HG03442 (cell line): ENCODE measurements around the gene RGL1.

ENCODE experiments used
- ATAC-seq: cut with Tn5 transposase; IDR thresholded peaks from one replicate; pipeline ENCODE4 v1.9.1; 2021; ENCODE audit warnings: mild to moderate bottlenecking, moderate library complexity; ENCODE audit not compliant: unreplicated experiment

RGL1 gene

GRCh38 chr1:183884526-183884925 is 79.6 kb downstream of the RGL1 start:
- no peak for ATAC-seq

- ATAC-seq: no peak
Observed at GRCh38 chr1:183885142-183885735, 80.3 kb downstream of the RGL1 start.

GRCh38 chr1:183886083-183886828 is 81.3 kb downstream of the RGL1 start:
- no peak for ATAC-seq

- no peak for ATAC-seq
Observed at GRCh38 chr1:183886853-183887252, 81.9 kb downstream of the RGL1 start.

GRCh38 chr1:183887826-183888819 is 83.2 kb downstream of the RGL1 start:
- ATAC-seq: no peak

- ATAC-seq: no peak
Observed at GRCh38 chr1:183889095-183889494, 84.2 kb downstream of the RGL1 start.

- peak; percentile 85 for ATAC-seq
Observed at GRCh38 chr1:183891158-183891856, 86.4 kb downstream of the RGL1 start.

GRCh38 chr1:183892351-183892793 is 87.5 kb downstream of the RGL1 start:
- no peak for ATAC-seq

GRCh38 chr1:183893561-183894289 is 88.8 kb downstream of the RGL1 start:
- ATAC-seq: no peak

GRCh38 chr1:183894290-183894565 is 89.3 kb downstream of the RGL1 start:
- ATAC-seq: no peak

GRCh38 chr1:183896466-183897048 is 91.6 kb downstream of the RGL1 start:
- ATAC-seq: no peak

GRCh38 chr1:183898001-183898396 is 93.1 kb downstream of the RGL1 start:
- ATAC-seq: peak; percentile 27

GRCh38 chr1:183898610-183899009 is 93.7 kb downstream of the RGL1 start:
- ATAC-seq: no peak

GRCh38 chr1:183901748-183902330 is 96.9 kb downstream of the RGL1 start:
- no peak for ATAC-seq

- ATAC-seq: no peak
Observed at GRCh38 chr1:183903101-183903500, 98.2 kb downstream of the RGL1 start.

GRCh38 chr1:183905508-183906113 is 100.7 kb downstream of the RGL1 start:
- no peak for ATAC-seq

- no peak for ATAC-seq
Observed at GRCh38 chr1:183907070-183907469, 102.2 kb downstream of the RGL1 start.

GRCh38 chr1:183908079-183908478 is 103.2 kb downstream of the RGL1 start:
- no peak for ATAC-seq

- ATAC-seq: no peak
Observed at GRCh38 chr1:183909672-183910071, 104.8 kb downstream of the RGL1 start.
